Measurements from ENCODE around the gene KCNN3.

KCNN3 gene

GRCh38 chr1:154770897-154771594 lies 99.0 kb downstream of the KCNN3 start (continued):
- TF ChIP-seq TSHZ1 (tag by site-specific recombination; IDR thresholded peaks at IDR 0.05; ENCODE audit: borderline replicate concordance) (no peak; the same call in 1 of the 2 replicates), ZNF473 (tag by site-specific recombination; IDR thresholded peaks at IDR 0.05) (no peak), PRDM6 (tag by site-specific recombination; IDR thresholded peaks at IDR 0.05) (no peak), ZNF121 (tag by site-specific recombination; IDR thresholded peaks at IDR 0.05) (0 out of 2 replicates have a peak, but pooled peaks have one; percentile 12), ZNF133 (tag by site-specific recombination; IDR thresholded peaks at IDR 0.05) (no peak), ZNF239 (tag by site-specific recombination; IDR thresholded peaks at IDR 0.05) (no peak), ZBTB1 (tag by site-specific recombination; IDR thresholded peaks at IDR 0.05) (no peak), ZNF416 (tag by site-specific recombination; IDR thresholded peaks at IDR 0.05) (no peak), MYNN (tag by site-specific recombination; IDR thresholded peaks at IDR 0.05; ENCODE audit: borderline replicate concordance) (no peak), ZNF311 (tag by site-specific recombination; IDR thresholded peaks at IDR 0.05; ENCODE audit: borderline replicate concordance) (no peak), ZNF16 (tag by site-specific recombination; IDR thresholded peaks at IDR 0.05; ENCODE audit: low read depth) (no peak), SALL2 (tag by site-specific recombination; IDR thresholded peaks at IDR 0.05; ENCODE audit: borderline replicate concordance) (no peak), ZNF214 (tag by site-specific recombination; IDR thresholded peaks at IDR 0.05; ENCODE audit: borderline replicate concordance) (no peak), ZNF280D (tag by site-specific recombination; IDR thresholded peaks at IDR 0.05) (no peak), GFI1B (tag by site-specific recombination; IDR thresholded peaks at IDR 0.05) (0 out of 2 replicates have a peak, but pooled peaks have one; percentile 50), ZNF2 (tag by site-specific recombination; IDR thresholded peaks at IDR 0.05) (no peak), ZBTB48 (tag by site-specific recombination; IDR thresholded peaks at IDR 0.05) (no peak), ZNF488 (tag by site-specific recombination; IDR thresholded peaks at IDR 0.05) (no peak), SP3 (tag by site-specific recombination; IDR thresholded peaks at IDR 0.05) (no peak), ZNF513 (tag by site-specific recombination; IDR thresholded peaks at IDR 0.05) (no peak), ZNF658 (tag by site-specific recombination; IDR thresholded peaks at IDR 0.05) (no peak), ZNF624 (tag by site-specific recombination; IDR thresholded peaks at IDR 0.05) (no peak), ZNF701 (tag by site-specific recombination; IDR thresholded peaks at IDR 0.05) (no peak), ZNF366 (tag by site-specific recombination; conservative IDR thresholded peaks at IDR 0.05) (0 out of 2 replicates have a peak, but pooled peaks have one; percentile 26), ELK4 (IDR thresholded peaks at IDR 0.05; ENCODE audit: borderline replicate concordance, low read depth, low read length) (no peak), PRDM1 (tag by site-specific recombination; IDR thresholded peaks at IDR 0.05) (no peak), ZNF146 (tag by site-specific recombination; IDR thresholded peaks at IDR 0.05) (no peak), ZSCAN16 (tag by site-specific recombination; IDR thresholded peaks at IDR 0.05) (no peak)
